Peyer's patch (tissue), 4 donors: ENCODE results near the gene PFKM.

ENCODE experiments used
- CTCF ChIP-seq, 6 experiments: fragments of 450-650 bp in 4 of 6; fragments of 200-600 bp in 2 of 6; sonication (generic) in 1 of 6; IDR thresholded peaks; one replicate each; pipeline ENCODE4 v1.5.1; 2017 to 2019; ENCODE audit warnings: antibody characterized with exemption in 6 of 6, mild to moderate bottlenecking in 3 of 6, moderate library complexity in 1 of 6
- POLR2A ChIP-seq, 2 donors: fragments of 450-650 bp; IDR thresholded peaks; one replicate each; pipeline ENCODE4 v1.5.1; 2017; ENCODE audit warnings: antibody characterized with exemption in 2 of 2, mild to moderate bottlenecking in 2 of 2, moderate library complexity in 2 of 2

- TF ChIP-seq POLR2A (IDR thresholded peaks at IDR 0.05), result no peak
- no peak for TF ChIP-seq CTCF (IDR thresholded peaks at IDR 0.05)
Measured at GRCh38 chr12:48119078-48119833, at the start of gene PFKM.
